Sigmoid colon (tissue), 4 donors: ENCODE results near the gene MYO1H.

Source experiments
- EP300 ChIP-seq, 4 donors: sonication (generic); formaldehyde crosslinking; IDR thresholded peaks; one replicate each; pipeline ENCODE4 v1.6.1; 2017; ENCODE audit warnings: antibody characterized with exemption in 4 of 4
- POLR2AphosphoS5 ChIP-seq, 4 donors: sonication (generic); formaldehyde crosslinking; IDR thresholded peaks; one replicate each; pipeline ENCODE4 v1.6.1; 2017; ENCODE audit warnings: antibody characterized with exemption in 4 of 4
- TF ChIP-seq, protein P1 (sequence below), 4 experiments: fragments of 450-650 bp in 3 of 4; fragments of 200-600 bp in 1 of 4; IDR thresholded peaks; one replicate each; pipeline ENCODE4 v1.5.1; 2016 to 2019; ENCODE audit warnings: antibody characterized with exemption in 4 of 4, mild to moderate bottlenecking in 3 of 4, moderate library complexity in 2 of 4

DNA sequence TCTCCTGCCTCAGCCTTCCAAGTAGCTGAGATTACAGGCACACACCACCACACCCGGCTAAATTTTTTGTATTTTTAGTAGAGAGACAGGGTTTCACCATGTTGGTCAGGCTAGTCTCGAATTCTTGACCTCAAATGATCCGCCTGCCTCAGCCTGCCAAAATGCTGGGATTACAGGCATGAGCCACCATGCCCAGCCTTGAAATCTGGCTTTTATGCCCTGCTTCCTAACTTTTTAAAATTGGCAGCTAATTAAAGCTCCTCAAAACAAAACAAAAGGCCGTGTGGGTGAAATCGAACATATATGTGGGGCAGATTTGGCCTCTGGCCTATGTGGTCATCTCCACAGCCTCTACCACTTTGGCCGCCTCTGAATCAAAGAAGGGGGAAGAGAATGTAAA is 91.5 kb downstream of the MYO1H start:
- no peak for TF ChIP-seq EP300 (IDR thresholded peaks at IDR 0.05)
- TF ChIP-seq POLR2AphosphoS5 (IDR thresholded peaks at IDR 0.05): no peak
- TF ChIP-seq, protein P1, sequence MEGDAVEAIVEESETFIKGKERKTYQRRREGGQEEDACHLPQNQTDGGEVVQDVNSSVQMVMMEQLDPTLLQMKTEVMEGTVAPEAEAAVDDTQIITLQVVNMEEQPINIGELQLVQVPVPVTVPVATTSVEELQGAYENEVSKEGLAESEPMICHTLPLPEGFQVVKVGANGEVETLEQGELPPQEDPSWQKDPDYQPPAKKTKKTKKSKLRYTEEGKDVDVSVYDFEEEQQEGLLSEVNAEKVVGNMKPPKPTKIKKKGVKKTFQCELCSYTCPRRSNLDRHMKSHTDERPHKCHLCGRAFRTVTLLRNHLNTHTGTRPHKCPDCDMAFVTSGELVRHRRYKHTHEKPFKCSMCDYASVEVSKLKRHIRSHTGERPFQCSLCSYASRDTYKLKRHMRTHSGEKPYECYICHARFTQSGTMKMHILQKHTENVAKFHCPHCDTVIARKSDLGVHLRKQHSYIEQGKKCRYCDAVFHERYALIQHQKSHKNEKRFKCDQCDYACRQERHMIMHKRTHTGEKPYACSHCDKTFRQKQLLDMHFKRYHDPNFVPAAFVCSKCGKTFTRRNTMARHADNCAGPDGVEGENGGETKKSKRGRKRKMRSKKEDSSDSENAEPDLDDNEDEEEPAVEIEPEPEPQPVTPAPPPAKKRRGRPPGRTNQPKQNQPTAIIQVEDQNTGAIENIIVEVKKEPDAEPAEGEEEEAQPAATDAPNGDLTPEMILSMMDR (IDR thresholded peaks at IDR 0.05): no peak
